Measurements from ENCODE around the gene HOXA2.

Gene HOXA2

GRCh38 chr7:27111751-27112277, 9.3 kb upstream of the HOXA2 start:
- DNase-seq (ENCODE audit: low read depth) = no peak

GRCh38 chr7:27111042-27111750, 8.7 kb upstream of the HOXA2 start:
- DNase-seq (ENCODE audit: low read depth) = no peak

- DNase-seq (ENCODE audit: low read depth) = no peak
Measured at GRCh38 chr7:27110186-27111031, 7.9 kb upstream of the HOXA2 start.

GRCh38 chr7:27109466-27110185, 7.1 kb upstream of the HOXA2 start:
- no peak for DNase-seq (ENCODE audit: low read depth)

- DNase-seq (ENCODE audit: low read depth) = no peak
Measured at GRCh38 chr7:27108390-27109127, 6.1 kb upstream of the HOXA2 start.

- no peak for DNase-seq (ENCODE audit: low read depth)
Measured at GRCh38 chr7:27107391-27108381, 5.2 kb upstream of the HOXA2 start.

- DNase-seq (ENCODE audit: low read depth) = no peak
Measured at GRCh38 chr7:27106901-27107240, 4.4 kb upstream of the HOXA2 start.

- no peak for DNase-seq (ENCODE audit: low read depth)
Measured at GRCh38 chr7:27106181-27106900, 3.9 kb upstream of the HOXA2 start.

GRCh38 chr7:27105301-27106031, 3.0 kb upstream of the HOXA2 start:
- DNase-seq (ENCODE audit: low read depth) = no peak

- no peak for DNase-seq (ENCODE audit: low read depth)
Measured at GRCh38 chr7:27104341-27105058, 2.0 kb upstream of the HOXA2 start.

GRCh38 chr7:27103489-27104226, 1.2 kb upstream of the HOXA2 start:
- no peak for DNase-seq (ENCODE audit: low read depth)

GRCh38 chr7:27101957-27102580, 414 bp downstream of the HOXA2 start:
- DNase-seq (ENCODE audit: low read depth) = no peak

GRCh38 chr7:27101171-27101956, 1.1 kb downstream of the HOXA2 start:
- DNase-seq (ENCODE audit: low read depth) = no peak

- no peak for DNase-seq (ENCODE audit: low read depth)
Measured at GRCh38 chr7:27100694-27101170, 1.8 kb downstream of the HOXA2 start.

GRCh38 chr7:27099453-27100370, 2.8 kb downstream of the HOXA2 start:
- no peak for DNase-seq (ENCODE audit: low read depth)
